Measurements from ENCODE around the gene FOXA2. TPM values are rescaled to one million over a fixed set of nuclear protein-coding genes. Genes with fewer than 3 reads are reported as not detected.

The FOXA2 gene
- total and polyA plus RNA-seq, 4 donors, result 0.60 to 0.83 (median 0.60) TPM; not detected in 1

- 25% methylated on average over 3 of the region's 3 CpGs for WGBS (ENCODE audit: insufficient coverage)
- Histone ChIP-seq H3K4me1 (ENCODE audit: control insufficient read depth, insufficient read depth, low read length) (peaks cover 6% of the 10 kb centered on the region), H3K9me3 (ENCODE audit: control insufficient read depth, insufficient read depth, low read length) (no peaks in the 10 kb centered on the region), H3K36me3 (ENCODE audit: control insufficient read depth, insufficient read depth, low read length) (no peaks in the 10 kb centered on the region), H3K4me3 (ENCODE audit: low read depth, low read length) (no peak overlapping the region), H3K27me3 (ENCODE audit: control insufficient read depth, insufficient read depth, low read length) (peaks cover 95% of the 10 kb centered on the region), H3K27ac (ENCODE audit: low read depth, low read length) (no peak overlapping the region)
- no peak for DNase-seq (ENCODE audit: low read depth in 4 of 6, low spot score in 6 of 6)
These were observed 12.3 kb downstream of the FOXA2 start for GRCh38 chr20:22572023-22572422.

- no peaks in the 10 kb centered on the region for H3K36me3 ChIP-seq (ENCODE audit: control insufficient read depth, insufficient read depth, low read length)
These were observed 15.0 kb downstream of the FOXA2 start for GRCh38 chr20:22569353-22569752.

GRCh38 chr20:22568872-22569344 is 15.5 kb downstream of the FOXA2 start:
- no peak overlapping the region for H3K4me3 ChIP-seq (ENCODE audit: low read depth, low read length)
- WGBS (ENCODE audit: insufficient coverage), result 1% methylated on average over 26 of the region's 31 CpGs
- no peak for DNase-seq (ENCODE audit: low read depth in 4 of 6, low spot score in 6 of 6)

More at GRCh38 chr20:22569353-22569752, 15.0 kb downstream of the FOXA2 start:
- no peak overlapping the region for H3K4me3 ChIP-seq (ENCODE audit: low read depth, low read length)
- H3K27ac ChIP-seq (ENCODE audit: low read depth, low read length), result no peak overlapping the region
- peaks cover 95% of the 10 kb centered on the region for H3K27me3 ChIP-seq (ENCODE audit: control insufficient read depth, insufficient read depth, low read length)
- peaks cover 6% of the 10 kb centered on the region for H3K4me1 ChIP-seq (ENCODE audit: control insufficient read depth, insufficient read depth, low read length)
- DNase-seq (ENCODE audit: low read depth in 4 of 6, low spot score in 6 of 6), result no peak
- no peaks in the 10 kb centered on the region for H3K9me3 ChIP-seq (ENCODE audit: control insufficient read depth, insufficient read depth, low read length)
- WGBS (ENCODE audit: insufficient coverage), result 0% methylated on average over 8 of the region's 11 CpGs

GRCh38 chr20:22567944-22568871 is 16.2 kb downstream of the FOXA2 start:
- no peak overlapping the region for H3K27ac ChIP-seq (ENCODE audit: low read depth, low read length)
- DNase-seq (ENCODE audit: low read depth in 4 of 6, low spot score in 6 of 6), result no peak
- H3K9me3 ChIP-seq (ENCODE audit: control insufficient read depth, insufficient read depth, low read length), result no peaks in the 10 kb centered on the region
- H3K36me3 ChIP-seq (ENCODE audit: control insufficient read depth, insufficient read depth, low read length), result no peaks in the 10 kb centered on the region
- peaks cover 97% of the 10 kb centered on the region for H3K27me3 ChIP-seq (ENCODE audit: control insufficient read depth, insufficient read depth, low read length)
- no peak overlapping the region for H3K4me3 ChIP-seq (ENCODE audit: low read depth, low read length)
- H3K4me1 ChIP-seq (ENCODE audit: control insufficient read depth, insufficient read depth, low read length), result peaks cover 6% of the 10 kb centered on the region
- under 1% methylated on average over 43 of the region's 57 CpGs for WGBS (ENCODE audit: insufficient coverage)

More at GRCh38 chr20:22568872-22569344, 15.5 kb downstream of the FOXA2 start:
- H3K9me3 ChIP-seq (ENCODE audit: control insufficient read depth, insufficient read depth, low read length), result no peaks in the 10 kb centered on the region
- peaks cover 6% of the 10 kb centered on the region for H3K4me1 ChIP-seq (ENCODE audit: control insufficient read depth, insufficient read depth, low read length)
- no peak overlapping the region for H3K27ac ChIP-seq (ENCODE audit: low read depth, low read length)
- peaks cover 97% of the 10 kb centered on the region for H3K27me3 ChIP-seq (ENCODE audit: control insufficient read depth, insufficient read depth, low read length)
- no peaks in the 10 kb centered on the region for H3K36me3 ChIP-seq (ENCODE audit: control insufficient read depth, insufficient read depth, low read length)

GRCh38 chr20:22566876-22567658 is 17.3 kb downstream of the FOXA2 start:
- H3K9me3 ChIP-seq (ENCODE audit: control insufficient read depth, insufficient read depth, low read length), result no peaks in the 10 kb centered on the region
- DNase-seq (ENCODE audit: low read depth in 4 of 6, low spot score in 6 of 6), result no peak
- H3K4me3 ChIP-seq (ENCODE audit: low read depth, low read length), result no peak overlapping the region
- no peak overlapping the region for H3K27ac ChIP-seq (ENCODE audit: low read depth, low read length)
- peaks cover 97% of the 10 kb centered on the region for H3K27me3 ChIP-seq (ENCODE audit: control insufficient read depth, insufficient read depth, low read length)
- WGBS (ENCODE audit: insufficient coverage), result 0% methylated on average over 4 of the region's 13 CpGs
- H3K4me1 ChIP-seq (ENCODE audit: control insufficient read depth, insufficient read depth, low read length), result peaks cover 6% of the 10 kb centered on the region
- no peaks in the 10 kb centered on the region for H3K36me3 ChIP-seq (ENCODE audit: control insufficient read depth, insufficient read depth, low read length)

GRCh38 chr20:22563062-22563965 is 21.1 kb downstream of the FOXA2 start:
- Histone ChIP-seq H3K4me3 (ENCODE audit: low read depth, low read length) (no peak overlapping the region), H3K9me3 (ENCODE audit: control insufficient read depth, insufficient read depth, low read length) (no peaks in the 10 kb centered on the region), H3K27ac (ENCODE audit: low read depth, low read length) (no peak overlapping the region), H3K4me1 (ENCODE audit: control insufficient read depth, insufficient read depth, low read length) (peaks cover 4% of the 10 kb centered on the region), H3K36me3 (ENCODE audit: control insufficient read depth, insufficient read depth, low read length) (no peaks in the 10 kb centered on the region), H3K27me3 (ENCODE audit: control insufficient read depth, insufficient read depth, low read length) (peaks cover 98% of the 10 kb centered on the region)
- no CpG with 5 or more reads among the region's 7 CpGs for WGBS (ENCODE audit: insufficient coverage)
- DNase-seq (ENCODE audit: low read depth in 4 of 6, low spot score in 6 of 6), result no peak

GRCh38 chr20:22562620-22563019 is 21.8 kb downstream of the FOXA2 start:
- Histone ChIP-seq H3K4me1 (ENCODE audit: control insufficient read depth, insufficient read depth, low read length) (no peaks in the 10 kb centered on the region), H3K9me3 (ENCODE audit: control insufficient read depth, insufficient read depth, low read length) (no peaks in the 10 kb centered on the region), H3K27ac (ENCODE audit: low read depth, low read length) (no peak overlapping the region), H3K36me3 (ENCODE audit: control insufficient read depth, insufficient read depth, low read length) (no peaks in the 10 kb centered on the region), H3K4me3 (ENCODE audit: low read depth, low read length) (no peak overlapping the region), H3K27me3 (ENCODE audit: control insufficient read depth, insufficient read depth, low read length) (peaks cover 98% of the 10 kb centered on the region)
- no CpG with 5 or more reads among the region's 4 CpGs for WGBS (ENCODE audit: insufficient coverage)
- DNase-seq (ENCODE audit: low read depth in 4 of 6, low spot score in 6 of 6), result no peak

- Histone ChIP-seq H3K27ac (ENCODE audit: low read depth, low read length) (no peak overlapping the region), H3K4me3 (ENCODE audit: low read depth, low read length) (no peak overlapping the region), H3K4me1 (ENCODE audit: control insufficient read depth, insufficient read depth, low read length) (no peaks in the 10 kb centered on the region), H3K9me3 (ENCODE audit: control insufficient read depth, insufficient read depth, low read length) (no peaks in the 10 kb centered on the region), H3K36me3 (ENCODE audit: control insufficient read depth, insufficient read depth, low read length) (no peaks in the 10 kb centered on the region), H3K27me3 (ENCODE audit: control insufficient read depth, insufficient read depth, low read length) (peaks cover 98% of the 10 kb centered on the region)
- no peak for DNase-seq (ENCODE audit: low read depth in 4 of 6, low spot score in 6 of 6)
- 13% methylated on average over 4 of the region's 9 CpGs for WGBS (ENCODE audit: insufficient coverage)
These were observed 22.3 kb downstream of the FOXA2 start for GRCh38 chr20:22561965-22562577.
